Left lung (tissue), 10 donors: ENCODE data around the gene SLC25A18. TPM values are rescaled to one million over a fixed set of nuclear protein-coding genes. Genes with fewer than 3 reads are reported as not detected.
A peak's percentile ranks its signal among the peaks of the same experiment; 100 is the strongest.
"Not testable (repeated sequence)": the region's sequence is repeated elsewhere in the genome, so short reads cannot be mapped to it uniquely, and the experiment has no call there.

Source experiments
- ATAC-seq: fragments of 200-7000 bp; cut with Tn5 transposase; one replicate; pipeline ENCODE4 v1.9.1; 2020; ENCODE audit warnings: moderate library complexity
- DNase-seq, 4 donors: peaks; one replicate each; pipeline ENCODE4 v3.0.0-alpha.2; 2013 to 2020
- H3K27ac ChIP-seq, 2 donors: fragments of 200-600 bp; sonication (generic) in 1 of 2; one replicate each; pipeline versions ENCODE4 v1.5.0 to v1.8.0; 2020 to 2021
- H3K27me3 ChIP-seq, 2 donors: fragments of 200-600 bp; sonication (generic) in 1 of 2; one replicate each; pipeline versions ENCODE4 v1.5.0 to v1.8.0; 2020 to 2021
- H3K36me3 ChIP-seq, 2 donors: fragments of 200-600 bp; sonication (generic) in 1 of 2; one replicate each; pipeline versions ENCODE4 v1.5.0 to v1.8.0; 2020 to 2021
- H3K4me1 ChIP-seq, 2 donors: fragments of 200-600 bp; one replicate each; pipeline ENCODE4 v1.8.0; 2021
- H3K4me3 ChIP-seq, 2 donors: fragments of 200-600 bp; sonication (generic) in 1 of 2; one replicate each; pipeline versions ENCODE4 v1.5.0 to v1.8.0; 2020 to 2021; ENCODE audit warnings: mild to moderate bottlenecking in 1 of 2
- H3K9me3 ChIP-seq, 2 donors: fragments of 200-600 bp; sonication (generic) in 1 of 2; one replicate each; pipeline versions ENCODE4 v1.5.0 to v1.8.0; 2020 to 2021
- CTCF ChIP-seq, 2 donors: fragments of 200-600 bp; sonication (generic) in 1 of 2; IDR thresholded peaks; one replicate each; pipeline versions ENCODE4 v1.5.0 to v1.8.0; 2021; ENCODE audit warnings: antibody characterized with exemption in 2 of 2
- intact Hi-C, 2 donors: fragments of 100-400 bp; cut with DNase I; formaldehyde crosslinking; loops; one replicate each; pipeline versions ENCODE4 v1.11.2 to v1.14.2; 2022
- polyA plus RNA-seq, 6 donors: library from polyadenylated mRNA; unstranded; fragments of 120-200 nt; gene quantifications; one replicate each; pipeline ENCODE4 v1.2.1, GENCODE V29; 2013; ENCODE audit not compliant: insufficient read length in 6 of 6
- total RNA-seq, 2 donors: library from RNA; stranded (reverse); fragmentation: NEBNext Ultra II Directional; extraction: Animal tissue kit (Norgen Biotek cat#: 25700); gene quantifications; one replicate each; pipeline ENCODE4 v1.2.1, GENCODE V29; 2021
- donor health status: DM: no; HTN: yes; CAD: no.
- donor health status: DM: no; HTN: no; CAD: no.

The SLC25A18 gene
- total and polyA plus RNA-seq, 8 donors, result 0.26 to 0.56 (median 0.40) TPM

- intact Hi-C loops, result no loop called here
- H3K27ac ChIP-seq, result no peak overlapping the region
- no peak for TF ChIP-seq CTCF (IDR thresholded peaks at IDR 0.05)
- H3K9me3 ChIP-seq, result no peaks in the 10 kb centered on the region
- no peaks in the 10 kb centered on the region for H3K27me3 ChIP-seq
- H3K4me1 ChIP-seq, result no peaks in the 10 kb centered on the region
- ATAC-seq, result peak; percentile 75
- DNase-seq, result peak in 1 of 4 donors; percentile 47
- no peak overlapping the region for H3K4me3 ChIP-seq
- peaks cover 0 to 22% of the 10 kb centered on the region in 2 donors for H3K36me3 ChIP-seq
Observed at GRCh38 chr22:17552737-17553136, 10.6 kb upstream of the SLC25A18 start.

- intact Hi-C loops, result no loop called here
- DNase-seq (no peak), ATAC-seq (no peak)
- TF ChIP-seq CTCF (IDR thresholded peaks at IDR 0.05), result no peak
- Histone ChIP-seq H3K27ac (no peak overlapping the region), H3K9me3 (no peaks in the 10 kb centered on the region), H3K4me3 (no peak overlapping the region), H3K4me1 (no peaks in the 10 kb centered on the region), H3K36me3 (peaks cover 0 to 9% of the 10 kb centered on the region in 2 donors), H3K27me3 (no peaks in the 10 kb centered on the region)
Observed at GRCh38 chr22:17554814-17555213, 8.5 kb upstream of the SLC25A18 start.

- intact Hi-C loops, result no loop called here
- no peak for TF ChIP-seq CTCF (IDR thresholded peaks at IDR 0.05)
Observed at GRCh38 chr22:17559188-17559587, 4.1 kb upstream of the SLC25A18 start.

GRCh38 chr22:17563936-17564391, 666 bp downstream of the SLC25A18 start:
- no peak for ATAC-seq

More at GRCh38 chr22:17559188-17559587, 4.1 kb upstream of the SLC25A18 start:
- Histone ChIP-seq H3K27me3 (no peaks in the 10 kb centered on the region), H3K4me3 (no peak overlapping the region), H3K36me3 (no peaks in the 10 kb centered on the region), H3K4me1 (peaks cover 0 to 10% of the 10 kb centered on the region in 2 donors), H3K9me3 (no peaks in the 10 kb centered on the region), H3K27ac (no peak overlapping the region)
- DNase-seq, result no peak
- no peak for ATAC-seq

GRCh38 chr22:17566016-17566687, 2.9 kb downstream of the SLC25A18 start:
- ATAC-seq, DNase-seq, intact Hi-C loops, H3K27ac ChIP-seq, H3K36me3 ChIP-seq, H3K27me3 ChIP-seq, H3K4me3 ChIP-seq, H3K9me3 ChIP-seq: not testable (repeated sequence)
- peaks cover 13 to 25% of the 10 kb centered on the region in 2 donors for H3K4me1 ChIP-seq

More at GRCh38 chr22:17563936-17564391, 666 bp downstream of the SLC25A18 start:
- H3K27ac ChIP-seq, result no peak overlapping the region
- intact Hi-C loops, result no loop called here
- no peaks in the 10 kb centered on the region for H3K36me3 ChIP-seq
- H3K4me3 ChIP-seq, result no peak overlapping the region
- H3K4me1 ChIP-seq, result peaks cover 0 to 10% of the 10 kb centered on the region in 2 donors
- no peak for DNase-seq
- no peak for TF ChIP-seq CTCF (IDR thresholded peaks at IDR 0.05)
- H3K27me3 ChIP-seq, result no peaks in the 10 kb centered on the region
- no peaks in the 10 kb centered on the region for H3K9me3 ChIP-seq
